ENCODE measurements around the gene CLBA1.
A peak's percentile ranks its signal among the peaks of the same experiment; 100 is the strongest.

CLBA1 gene

DNA sequence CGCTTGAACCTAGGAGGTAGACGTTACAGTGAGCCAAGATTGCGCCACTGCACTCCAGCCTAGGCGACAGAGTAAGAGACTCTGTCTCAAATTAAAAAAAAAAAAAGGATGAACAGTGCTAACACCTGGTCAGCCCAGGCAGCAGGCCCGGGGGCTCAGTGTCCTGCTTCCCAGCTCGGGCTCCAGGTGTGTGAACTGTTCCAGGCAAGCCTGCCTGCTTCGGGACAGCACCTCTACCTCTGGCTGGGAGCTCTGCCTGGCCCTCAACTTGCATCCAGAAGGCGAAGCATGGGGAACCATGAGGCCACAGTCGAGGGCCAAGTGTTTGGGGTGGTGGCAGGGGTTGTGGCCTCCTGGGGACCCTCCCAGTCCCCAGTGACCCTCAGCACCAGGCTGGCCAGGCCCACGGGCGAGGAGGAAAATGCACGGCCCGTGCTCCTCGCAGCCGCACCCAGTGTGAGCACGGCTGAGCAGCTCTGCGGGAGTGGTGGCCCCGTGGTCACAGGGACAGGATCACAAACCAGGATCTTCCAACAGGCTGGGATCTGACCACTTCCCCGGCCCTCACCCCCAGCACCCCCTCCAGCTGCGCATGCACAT, 19.8 kb downstream of the CLBA1 start:
- no peak for DNase-seq (ENCODE audit: low read depth in 1 of 2, low spot score in 1 of 2)

GRCh38 chr14:105005929-105006830, 20.6 kb downstream of the CLBA1 start:
- DNase-seq (ENCODE audit: low read depth in 1 of 2, low spot score in 1 of 2): no peak

DNA sequence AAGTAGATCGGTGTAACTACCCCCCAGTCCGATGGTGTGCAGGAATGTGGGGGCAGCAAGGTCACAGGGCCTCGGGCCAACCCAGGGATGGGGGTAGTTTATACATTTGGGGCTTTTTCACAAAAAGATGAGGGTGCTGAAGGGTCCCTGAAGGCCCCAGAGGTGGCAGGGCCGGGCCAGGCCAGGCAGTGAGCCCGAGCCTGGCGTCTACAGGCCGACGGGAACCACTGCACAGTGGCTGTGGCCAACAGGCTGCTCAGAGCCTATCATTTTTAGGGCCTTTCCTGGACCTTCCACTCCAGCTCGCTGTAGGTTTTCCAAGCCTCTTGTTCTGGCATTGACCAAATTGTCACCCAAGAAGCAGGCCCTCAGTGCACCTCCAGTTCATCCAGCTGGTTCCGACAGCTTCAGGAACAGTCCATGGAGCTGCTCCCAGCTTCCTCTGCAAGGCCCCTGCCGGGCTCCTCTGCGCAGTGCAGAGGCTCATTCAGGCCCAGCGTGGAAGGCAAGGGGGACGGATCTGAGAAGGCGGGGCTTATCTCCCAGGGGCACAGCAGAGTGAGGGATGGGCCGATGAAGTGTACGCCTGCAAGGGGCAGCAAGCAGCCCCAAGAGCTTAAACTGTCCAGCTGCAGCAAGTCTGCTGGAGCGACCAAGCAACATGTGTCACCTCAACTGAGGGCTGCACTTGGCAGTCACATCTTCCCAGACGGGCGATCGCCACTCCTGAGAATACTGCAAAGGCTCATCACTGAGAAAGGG, 21.4 kb downstream of the CLBA1 start:
- no peak for DNase-seq (ENCODE audit: low read depth in 1 of 2, low spot score in 1 of 2)

DNA sequence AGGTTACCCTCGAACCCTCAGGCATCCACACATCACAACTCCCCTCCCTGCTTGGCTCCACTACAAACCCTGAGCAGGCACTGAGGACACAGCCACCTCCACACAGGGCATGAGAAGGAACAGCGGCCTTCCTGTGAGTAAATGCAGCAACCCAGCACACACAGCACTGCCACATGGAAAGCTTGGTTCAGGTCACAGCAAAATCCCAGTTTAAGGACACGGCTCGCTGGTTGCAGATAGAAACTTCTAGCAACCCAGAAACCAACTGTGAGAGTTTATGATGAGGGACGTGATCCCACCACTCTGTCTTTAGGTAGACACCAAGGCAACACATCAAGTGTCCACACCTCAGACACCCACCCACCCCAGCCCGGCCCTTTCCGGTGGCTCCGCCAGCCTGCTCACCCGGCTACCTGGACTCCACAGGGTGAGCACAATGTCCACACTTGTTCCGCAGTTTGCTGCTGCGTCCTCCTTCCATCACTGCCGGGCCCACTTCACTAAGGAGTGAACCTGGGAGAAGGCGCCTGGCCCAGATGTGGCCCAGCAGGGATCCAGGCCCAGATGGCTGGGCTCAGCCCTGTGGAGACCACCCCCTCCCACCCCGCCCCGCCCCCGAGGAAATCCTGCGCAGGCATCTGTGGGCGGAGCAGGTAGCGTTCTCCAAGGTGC, 22.1 kb downstream of the CLBA1 start:
- no peak for DNase-seq (ENCODE audit: low read depth in 1 of 2, low spot score in 1 of 2)

- no peak for DNase-seq (ENCODE audit: low read depth in 1 of 2, low spot score in 1 of 2)
Observed at GRCh38 chr14:105010106-105010505, 24.5 kb downstream of the CLBA1 start.

GRCh38 chr14:105010891-105011291, 25.3 kb downstream of the CLBA1 start:
- no peak for DNase-seq (ENCODE audit: low read depth in 1 of 2, low spot score in 1 of 2)

GRCh38 chr14:105011312-105011990, 25.9 kb downstream of the CLBA1 start:
- no peak for DNase-seq (ENCODE audit: low read depth in 1 of 2, low spot score in 1 of 2)

- DNase-seq (ENCODE audit: low read depth in 1 of 2, low spot score in 1 of 2): no peak
Observed at GRCh38 chr14:105012171-105012985, 26.8 kb downstream of the CLBA1 start.

GRCh38 chr14:105013150-105013785, 27.7 kb downstream of the CLBA1 start:
- no peak for DNase-seq (ENCODE audit: low read depth in 1 of 2, low spot score in 1 of 2)

GRCh38 chr14:105014032-105014431, 28.4 kb downstream of the CLBA1 start:
- DNase-seq (ENCODE audit: low read depth in 1 of 2, low spot score in 1 of 2): no peak

DNA sequence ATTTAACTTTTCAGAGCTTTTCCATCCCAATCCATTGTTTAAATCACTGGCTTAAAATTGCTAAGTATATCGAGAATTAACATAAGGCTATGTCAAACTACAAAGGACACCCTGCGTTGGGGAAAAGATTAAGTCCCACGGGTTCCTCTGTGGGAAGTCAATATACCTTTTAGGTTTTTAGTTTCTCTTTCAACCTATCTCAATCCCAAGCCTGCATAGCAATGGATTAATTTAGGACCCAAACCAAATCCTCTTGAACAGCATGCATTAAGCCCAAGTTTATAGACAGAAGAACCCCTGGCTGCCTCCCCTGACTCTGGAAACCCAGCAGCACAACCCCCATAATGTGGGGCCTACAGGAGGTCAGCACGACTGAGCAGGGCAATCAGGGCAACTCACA, 29.0 kb downstream of the CLBA1 start:
- no peak for DNase-seq (ENCODE audit: low read depth in 1 of 2, low spot score in 1 of 2)

DNA sequence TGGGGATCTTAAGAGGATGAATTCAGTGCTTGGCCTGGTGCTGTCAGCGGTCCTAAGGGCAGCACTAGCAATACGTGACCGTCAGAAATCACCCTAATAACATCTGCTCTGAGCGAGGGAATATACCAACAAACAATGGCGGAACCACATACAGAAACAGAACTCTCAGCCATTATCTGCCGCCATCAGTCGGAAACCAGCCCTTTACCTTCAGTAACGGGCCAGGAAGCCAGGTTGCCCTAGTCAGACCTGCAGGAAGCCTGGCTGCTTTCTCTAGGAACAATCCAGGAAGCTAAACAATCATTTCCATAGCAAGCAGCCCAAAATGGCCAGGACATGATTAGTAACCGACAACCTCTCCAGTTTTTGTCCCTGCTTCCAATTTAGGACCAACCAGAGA, 29.7 kb downstream of the CLBA1 start:
- no peak for DNase-seq (ENCODE audit: low read depth in 1 of 2, low spot score in 1 of 2)

GRCh38 chr14:105015905-105016304, 30.3 kb downstream of the CLBA1 start:
- no peak for DNase-seq (ENCODE audit: low read depth in 1 of 2, low spot score in 1 of 2)

DNA sequence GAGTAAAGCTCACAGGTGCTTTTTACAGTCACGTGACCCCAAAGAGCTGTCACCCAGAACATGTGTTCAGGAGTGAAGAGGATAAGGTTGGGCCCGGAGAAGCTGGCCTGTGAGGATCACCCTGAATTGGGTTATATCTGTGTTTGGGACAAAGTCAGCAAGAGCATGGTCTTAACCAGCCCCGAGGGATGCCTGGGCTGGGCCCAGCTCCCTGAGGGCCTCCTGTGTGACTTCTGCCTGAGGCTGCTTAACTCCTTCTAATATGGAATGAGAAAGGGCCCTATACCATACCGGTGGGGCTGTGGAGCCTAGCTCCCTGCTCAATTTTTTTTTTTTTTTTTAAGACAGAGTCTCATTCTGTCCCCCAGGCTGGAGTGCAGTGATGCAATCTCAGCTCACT, 32.8 kb downstream of the CLBA1 start:
- DNase-seq (ENCODE audit: low read depth in 1 of 2, low spot score in 1 of 2): no peak

DNA sequence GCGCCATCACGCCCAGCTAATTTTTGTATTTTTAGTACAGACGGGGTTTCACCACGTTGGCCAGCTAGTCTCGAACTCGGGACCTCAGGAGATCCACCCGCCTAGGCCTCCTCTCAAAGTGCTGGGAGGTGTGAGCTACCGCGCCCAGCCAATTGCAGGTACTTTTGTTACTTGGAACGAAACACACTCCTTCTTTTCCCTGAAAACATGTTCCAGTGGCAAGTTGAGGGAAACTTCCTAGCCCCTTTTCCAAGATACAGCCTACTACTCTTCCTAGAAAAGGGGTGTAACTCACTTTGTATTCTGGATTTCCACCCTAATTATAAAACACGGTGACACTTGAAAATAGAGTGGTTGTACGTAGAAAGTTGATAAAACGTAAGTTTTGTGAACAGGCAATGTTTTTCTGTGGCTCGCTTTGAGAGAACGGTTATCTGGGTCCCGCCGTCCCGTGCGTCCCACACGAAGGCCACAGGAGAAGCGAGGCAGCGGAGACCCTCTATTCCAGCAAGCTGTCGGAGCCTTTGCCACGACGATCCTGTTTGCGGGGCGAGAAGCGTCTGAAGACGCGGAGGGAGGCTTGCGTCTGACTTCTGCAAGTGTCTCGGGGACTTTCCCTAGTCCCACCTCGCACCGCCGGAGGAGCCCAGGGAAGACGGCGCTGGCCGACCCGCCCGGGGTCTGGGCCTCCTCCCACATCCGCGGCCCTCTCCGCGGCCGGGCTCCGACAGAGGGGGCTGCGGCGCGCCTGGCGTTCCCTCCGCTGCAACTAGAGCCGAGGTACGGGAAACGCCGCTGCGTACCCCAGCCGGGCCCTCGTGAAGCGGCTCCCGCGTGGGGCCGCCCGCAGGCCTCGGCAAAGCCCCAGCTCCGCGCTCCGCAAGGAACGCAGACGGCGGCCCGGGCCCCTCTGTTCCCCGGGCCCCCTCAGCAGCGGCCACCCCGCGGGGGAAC, 34.5 kb downstream of the CLBA1 start:
- DNase-seq (ENCODE audit: low read depth in 1 of 2, low spot score in 1 of 2): peak; percentile 41 to 51

- DNase-seq (ENCODE audit: low read depth in 1 of 2, low spot score in 1 of 2): peak; percentile 96
Observed at GRCh38 chr14:105020815-105021655, 35.4 kb downstream of the CLBA1 start, which contains the start of gene CDCA4. Gene CDCA4 (minus strand): TSS chr14:105021083. CDS start chr14:105011929, 9,154 bp downstream.

GRCh38 chr14:105021656-105022275, 36.2 kb downstream of the CLBA1 start:
- peak; percentile 16 to 48 for DNase-seq (ENCODE audit: low read depth in 1 of 2, low spot score in 1 of 2)
